Osteoblast (primary cell): ENCODE results near the gene ERFL. TPM values are rescaled to one million over a fixed set of nuclear protein-coding genes. Genes with fewer than 3 reads are reported as not detected.
"Not testable (repeated sequence)": the region's sequence is repeated elsewhere in the genome, so short reads cannot be mapped to it uniquely, and the experiment has no call there.

Experiments used
- DNase-seq: peaks from one replicate; pipeline ENCODE4 v3.0.0; 2011; ENCODE audit warnings: low spot score, mixed read lengths; ENCODE audit not compliant: insufficient read length; ENCODE audit errors: missing footprints
- H2AFZ ChIP-seq: 2 replicates; pipeline ENCODE4 v1.6.0; 2011; ENCODE audit warnings: mild to moderate bottlenecking, low read length
- H3K27ac ChIP-seq: 2 replicates; pipeline ENCODE4 v1.5.1; 2011; ENCODE audit warnings: mild to moderate bottlenecking, low read depth, low read length, moderate library complexity
- H3K27me3 ChIP-seq: 2 replicates; pipeline ENCODE4 v1.6.0; 2012; ENCODE audit warnings: mild to moderate bottlenecking, control low read depth, inconsistent platforms, low read length, moderate library complexity; ENCODE audit not compliant: insufficient read depth
- H3K36me3 ChIP-seq: 2 replicates; pipeline ENCODE4 v1.5.1; 2011; ENCODE audit warnings: mild to moderate bottlenecking, low read length, control low read depth, moderate library complexity; ENCODE audit not compliant: insufficient read depth
- H3K4me1 ChIP-seq: 2 replicates; pipeline ENCODE4 v1.5.1; 2011; ENCODE audit warnings: mild to moderate bottlenecking, low read length, control low read depth, moderate library complexity; ENCODE audit not compliant: insufficient read depth
- H3K4me2 ChIP-seq: 2 replicates; pipeline ENCODE4 v1.6.0; 2011; ENCODE audit warnings: mild to moderate bottlenecking, low read length; ENCODE audit not compliant: insufficient read depth
- H3K4me3 ChIP-seq: fragments of 200-600 bp; sonication (generic); 3 replicates; pipeline ENCODE4 v1.5.1; 2012; ENCODE audit warnings: mild to moderate bottlenecking, low read length, inconsistent platforms; ENCODE audit not compliant: insufficient read depth
- H3K79me2 ChIP-seq: 2 replicates; pipeline ENCODE4 v1.6.0; 2012; ENCODE audit warnings: mild to moderate bottlenecking, low read length, control low read depth, inconsistent platforms; ENCODE audit not compliant: insufficient read depth
- H3K9me3 ChIP-seq: 2 replicates; pipeline ENCODE4 v1.5.1; 2011; ENCODE audit warnings: low read depth, low read length, control low read depth
- H4K20me1 ChIP-seq: 2 replicates; pipeline ENCODE4 v1.6.0; 2012; ENCODE audit warnings: mild to moderate bottlenecking, low read length, control low read depth; ENCODE audit not compliant: insufficient read depth
- total RNA-seq: library from RNA; depleted of rRNA; stranded (reverse); fragments of >200 nt; gene quantifications from 2 replicates; pipeline ENCODE4 v1.2.3, GENCODE V29; 2012
- TF ChIP-seq, protein P1 (sequence below): IDR thresholded peaks from 2 replicates; pipeline ENCODE4 v1.5.1; 2011; ENCODE audit warnings: mild to moderate bottlenecking, low read depth, low read length, moderate library complexity; ENCODE audit errors: extremely low read depth

ERFL gene
- total RNA-seq, 1 donor = under 0.01 TPM

DNA sequence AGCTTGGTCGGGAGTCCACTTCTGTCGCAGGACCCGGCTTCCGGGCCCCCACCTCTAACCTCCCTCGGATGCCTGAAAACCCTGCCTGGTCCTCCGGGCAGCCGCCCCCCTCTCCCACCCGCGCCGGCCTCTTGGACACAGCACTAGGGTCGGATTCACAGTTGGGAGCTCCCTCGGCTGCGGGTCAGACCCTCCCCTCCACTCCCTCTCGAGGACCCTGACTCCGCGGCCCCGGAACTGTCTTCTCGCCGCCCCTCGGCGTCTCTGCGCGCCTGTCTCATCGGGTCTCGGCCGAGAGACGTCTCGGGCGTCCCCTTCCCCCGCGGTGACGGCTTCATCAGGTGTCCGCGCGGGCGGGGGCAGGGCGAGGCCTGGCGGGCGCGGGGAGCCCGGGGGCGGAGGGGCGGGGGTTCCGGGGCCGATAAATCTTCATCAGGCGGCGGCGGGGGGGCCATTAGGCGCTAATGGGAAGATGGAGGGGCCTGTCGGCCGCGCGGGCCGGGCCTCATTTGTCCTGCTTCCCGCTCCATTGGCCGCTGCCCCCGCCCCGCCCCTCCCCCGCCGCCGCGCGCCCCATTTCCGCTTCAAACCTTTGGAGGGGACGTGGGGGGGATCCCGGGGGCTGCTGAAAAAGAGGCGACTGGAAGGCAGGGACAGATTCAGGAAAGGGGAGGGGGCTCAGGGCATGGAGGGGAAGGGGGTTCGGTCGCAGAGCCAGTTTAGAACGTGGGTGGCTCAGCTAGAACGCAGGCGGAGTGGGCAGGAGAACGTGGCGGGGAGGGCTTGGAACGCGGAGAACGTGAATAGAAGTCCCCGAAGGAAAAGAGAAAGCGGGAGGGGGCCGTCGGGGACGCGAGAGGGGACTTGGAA lies 11.8 kb upstream of the ERFL start:
- DNase-seq = peak; percentile 93
- H4K20me1 ChIP-seq = peaks cover 3% of the 10 kb centered on the region
- H3K9me3 ChIP-seq = no peaks in the 10 kb centered on the region
- H2AFZ ChIP-seq = peak overlapping the region; percentile 78
- H3K4me1 ChIP-seq = peaks cover 14% of the 10 kb centered on the region
- no peaks in the 10 kb centered on the region for H3K36me3 ChIP-seq
- H3K27me3 ChIP-seq = no peaks in the 10 kb centered on the region
- TF ChIP-seq, protein P1, sequence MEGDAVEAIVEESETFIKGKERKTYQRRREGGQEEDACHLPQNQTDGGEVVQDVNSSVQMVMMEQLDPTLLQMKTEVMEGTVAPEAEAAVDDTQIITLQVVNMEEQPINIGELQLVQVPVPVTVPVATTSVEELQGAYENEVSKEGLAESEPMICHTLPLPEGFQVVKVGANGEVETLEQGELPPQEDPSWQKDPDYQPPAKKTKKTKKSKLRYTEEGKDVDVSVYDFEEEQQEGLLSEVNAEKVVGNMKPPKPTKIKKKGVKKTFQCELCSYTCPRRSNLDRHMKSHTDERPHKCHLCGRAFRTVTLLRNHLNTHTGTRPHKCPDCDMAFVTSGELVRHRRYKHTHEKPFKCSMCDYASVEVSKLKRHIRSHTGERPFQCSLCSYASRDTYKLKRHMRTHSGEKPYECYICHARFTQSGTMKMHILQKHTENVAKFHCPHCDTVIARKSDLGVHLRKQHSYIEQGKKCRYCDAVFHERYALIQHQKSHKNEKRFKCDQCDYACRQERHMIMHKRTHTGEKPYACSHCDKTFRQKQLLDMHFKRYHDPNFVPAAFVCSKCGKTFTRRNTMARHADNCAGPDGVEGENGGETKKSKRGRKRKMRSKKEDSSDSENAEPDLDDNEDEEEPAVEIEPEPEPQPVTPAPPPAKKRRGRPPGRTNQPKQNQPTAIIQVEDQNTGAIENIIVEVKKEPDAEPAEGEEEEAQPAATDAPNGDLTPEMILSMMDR = no peak
- no peak overlapping the region for H3K27ac ChIP-seq
- H3K4me2 ChIP-seq = peak overlapping the region; percentile 81
- peak overlapping the region; percentile 74 for H3K4me3 ChIP-seq
- H3K79me2 ChIP-seq = no peaks in the 10 kb centered on the region

DNA sequence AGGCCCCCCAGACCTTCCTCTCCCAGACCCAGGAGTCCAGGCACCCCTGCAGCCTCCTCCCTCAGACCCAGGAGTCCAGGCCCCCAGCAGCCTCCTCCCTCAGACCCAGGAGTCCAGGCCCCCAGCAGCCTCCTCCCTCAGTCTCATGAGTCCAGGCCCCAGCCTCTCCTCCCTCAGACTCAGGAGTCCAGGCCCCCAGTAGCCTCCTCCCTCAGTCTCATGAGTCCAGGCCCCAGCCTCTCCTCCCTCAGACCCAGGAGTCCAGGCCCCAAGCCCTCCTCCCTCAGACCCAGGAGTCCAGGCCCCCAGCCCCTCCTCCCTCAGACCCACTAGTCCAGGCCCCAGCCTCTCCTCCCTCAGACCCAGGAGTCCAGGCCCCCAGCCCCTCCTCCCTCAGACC lies 11.0 kb upstream of the ERFL start:
- peaks cover 17% of the 10 kb centered on the region for H3K4me1 ChIP-seq
- H3K4me2 ChIP-seq, H2AFZ ChIP-seq, H3K4me3 ChIP-seq, H3K79me2 ChIP-seq, H3K9me3 ChIP-seq, H4K20me1 ChIP-seq, H3K27ac ChIP-seq, H3K36me3 ChIP-seq, DNase-seq, H3K27me3 ChIP-seq: not testable (repeated sequence)

DNA sequence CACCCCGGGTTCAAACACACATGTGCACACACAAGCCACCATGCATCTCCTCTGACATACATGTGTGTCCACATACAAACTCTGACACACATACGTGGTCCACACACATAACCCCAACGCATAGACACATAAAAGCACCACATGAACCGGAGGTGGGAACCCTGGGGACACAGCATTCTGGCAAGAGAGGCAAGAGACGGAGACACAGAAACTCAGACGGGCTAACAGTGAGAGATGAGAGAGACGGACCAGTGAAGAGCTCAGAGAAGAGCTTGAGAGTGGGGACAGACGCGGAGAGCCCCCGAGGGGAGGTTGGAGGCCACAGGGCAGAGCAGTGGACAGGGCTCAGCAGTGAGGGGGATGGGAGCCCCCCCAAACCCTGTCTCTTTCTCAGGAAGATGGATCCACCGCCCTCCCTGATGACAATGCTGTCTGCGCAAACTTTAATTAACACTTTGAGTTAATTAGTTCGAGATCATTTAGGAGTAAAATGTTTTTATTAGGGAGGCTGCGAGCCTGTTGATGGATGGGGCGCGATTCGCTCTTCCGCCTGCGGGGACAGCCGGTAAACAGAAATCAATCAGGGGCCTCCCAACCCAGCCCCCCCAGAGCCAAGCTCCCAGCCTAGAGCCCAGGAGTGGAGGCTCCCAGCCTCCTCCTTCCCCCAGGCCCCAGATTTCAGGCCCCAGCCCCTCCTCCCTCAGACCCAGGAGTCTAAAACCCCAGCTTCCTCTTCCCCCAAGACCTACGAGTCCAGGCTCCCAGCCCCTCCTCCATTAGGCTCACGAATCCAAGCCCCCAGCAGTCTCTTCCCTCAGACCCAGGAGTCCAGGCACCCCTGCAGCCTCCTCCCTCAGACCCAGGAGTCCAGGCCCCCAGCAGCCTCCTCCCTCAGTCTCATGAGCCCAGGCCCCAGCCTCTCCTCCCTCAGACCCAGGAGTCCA lies 9.5 kb upstream of the ERFL start:
- TF ChIP-seq, protein P1 = peak; percentile 14
- peak; percentile 88 for DNase-seq
- Histone ChIP-seq H3K4me3 (no peak overlapping the region), H3K79me2 (no peaks in the 10 kb centered on the region), H3K27me3 (peaks cover 14% of the 10 kb centered on the region), H2AFZ (no peak overlapping the region), H3K4me1 (peaks cover 17% of the 10 kb centered on the region), H3K9me3 (no peaks in the 10 kb centered on the region), H3K27ac (no peak overlapping the region), H3K36me3 (no peaks in the 10 kb centered on the region), H4K20me1 (peaks cover 4% of the 10 kb centered on the region), H3K4me2 (no peak overlapping the region)

DNA sequence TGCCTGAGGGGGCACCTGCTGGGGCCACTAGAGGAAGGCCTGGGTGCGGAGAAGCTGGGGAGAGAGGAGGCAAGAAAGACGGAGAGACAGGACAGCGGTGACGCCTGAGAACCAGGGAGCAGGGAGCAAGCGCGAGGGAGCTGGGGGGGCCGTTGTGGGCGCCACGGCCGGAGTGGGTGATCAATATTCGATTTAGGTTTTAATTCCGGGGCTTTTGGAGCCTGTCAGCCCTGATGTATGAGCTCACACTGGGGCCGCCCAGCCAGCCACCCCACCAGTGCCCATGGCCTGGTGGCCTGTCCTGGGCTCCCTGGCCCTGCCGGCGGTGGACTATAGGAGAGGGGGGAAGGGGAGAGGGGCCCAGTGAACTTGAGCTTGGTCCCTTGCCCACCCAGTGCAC lies 8.7 kb upstream of the ERFL start:
- Histone ChIP-seq H3K36me3 (no peaks in the 10 kb centered on the region), H2AFZ (no peak overlapping the region), H3K4me1 (peaks cover 22% of the 10 kb centered on the region), H3K27me3 (peaks cover 21% of the 10 kb centered on the region), H3K27ac (peak overlapping the region; percentile 3), H4K20me1 (peaks cover 4% of the 10 kb centered on the region), H3K79me2 (no peaks in the 10 kb centered on the region), H3K9me3 (no peaks in the 10 kb centered on the region), H3K4me2 (peak overlapping the region; percentile 58), H3K4me3 (peak overlapping the region; percentile 16)
- TF ChIP-seq, protein P1 = no peak
- no peak for DNase-seq
